ENCODE results near the gene RASSF1. TPM values are rescaled to one million over a fixed set of nuclear protein-coding genes. Genes with fewer than 3 reads are reported as not detected.

The RASSF1 gene
- total and polyA plus RNA-seq, 2 of the 13 experiments (the other 11 are each of a cell fraction or from before 2014, with no cell fraction given), result 10.2 to 27.5 TPM

GRCh38 chr3:50350527-50351322 lies 10.1 kb upstream of the RASSF1 start, which contains the start of the genes CYB561D2 and NPRL2 (continued):
- peak; percentile 87 for TF ChIP-seq YEATS2 (CRISPR knock-in tag; IDR thresholded peaks at IDR 0.05; ENCODE audit: borderline replicate concordance)
- 0 out of 2 replicates have a peak, but pooled peaks have one; percentile 24 for TF ChIP-seq ZBTB42 (CRISPR knock-in tag; IDR thresholded peaks at IDR 0.05)
- TF ChIP-seq ZNF597 (CRISPR knock-in tag; IDR thresholded peaks at IDR 0.05), result no peak
- TF ChIP-seq FLYWCH1 (CRISPR knock-in tag; IDR thresholded peaks at IDR 0.05), result peak; percentile 90; the same call in 1 of the 2 replicates
- no peak for TF ChIP-seq ZNF180 (CRISPR knock-in tag; IDR thresholded peaks at IDR 0.05; ENCODE audit: borderline replicate concordance, low read depth)
- TF ChIP-seq ZFP82 (CRISPR knock-in tag; IDR thresholded peaks at IDR 0.05; ENCODE audit: borderline replicate concordance), result peak; percentile 74; the same call in 1 of the 2 replicates
- no peak for TF ChIP-seq ZNF282 (IDR thresholded peaks at IDR 0.05; ENCODE audit: partially characterized antibody)
- TF ChIP-seq ZKSCAN8 (CRISPR knock-in tag; IDR thresholded peaks at IDR 0.05; ENCODE audit: borderline replicate concordance), result peak; percentile 34; the same call in 1 of the 2 replicates
- peak; percentile 57; the same call in 1 of the 2 replicates for TF ChIP-seq CHD2 (IDR thresholded peaks at IDR 0.05; ENCODE audit: low read depth, low read length)
- TF ChIP-seq, protein P1, sequence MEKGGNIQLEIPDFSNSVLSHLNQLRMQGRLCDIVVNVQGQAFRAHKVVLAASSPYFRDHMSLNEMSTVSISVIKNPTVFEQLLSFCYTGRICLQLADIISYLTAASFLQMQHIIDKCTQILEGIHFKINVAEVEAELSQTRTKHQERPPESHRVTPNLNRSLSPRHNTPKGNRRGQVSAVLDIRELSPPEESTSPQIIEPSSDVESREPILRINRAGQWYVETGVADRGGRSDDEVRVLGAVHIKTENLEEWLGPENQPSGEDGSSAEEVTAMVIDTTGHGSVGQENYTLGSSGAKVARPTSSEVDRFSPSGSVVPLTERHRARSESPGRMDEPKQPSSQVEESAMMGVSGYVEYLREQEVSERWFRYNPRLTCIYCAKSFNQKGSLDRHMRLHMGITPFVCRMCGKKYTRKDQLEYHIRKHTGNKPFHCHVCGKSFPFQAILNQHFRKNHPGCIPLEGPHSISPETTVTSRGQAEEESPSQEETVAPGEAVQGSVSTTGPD (CRISPR knock-in tag; IDR thresholded peaks at IDR 0.05), result no peak
- TF ChIP-seq, protein P2, sequence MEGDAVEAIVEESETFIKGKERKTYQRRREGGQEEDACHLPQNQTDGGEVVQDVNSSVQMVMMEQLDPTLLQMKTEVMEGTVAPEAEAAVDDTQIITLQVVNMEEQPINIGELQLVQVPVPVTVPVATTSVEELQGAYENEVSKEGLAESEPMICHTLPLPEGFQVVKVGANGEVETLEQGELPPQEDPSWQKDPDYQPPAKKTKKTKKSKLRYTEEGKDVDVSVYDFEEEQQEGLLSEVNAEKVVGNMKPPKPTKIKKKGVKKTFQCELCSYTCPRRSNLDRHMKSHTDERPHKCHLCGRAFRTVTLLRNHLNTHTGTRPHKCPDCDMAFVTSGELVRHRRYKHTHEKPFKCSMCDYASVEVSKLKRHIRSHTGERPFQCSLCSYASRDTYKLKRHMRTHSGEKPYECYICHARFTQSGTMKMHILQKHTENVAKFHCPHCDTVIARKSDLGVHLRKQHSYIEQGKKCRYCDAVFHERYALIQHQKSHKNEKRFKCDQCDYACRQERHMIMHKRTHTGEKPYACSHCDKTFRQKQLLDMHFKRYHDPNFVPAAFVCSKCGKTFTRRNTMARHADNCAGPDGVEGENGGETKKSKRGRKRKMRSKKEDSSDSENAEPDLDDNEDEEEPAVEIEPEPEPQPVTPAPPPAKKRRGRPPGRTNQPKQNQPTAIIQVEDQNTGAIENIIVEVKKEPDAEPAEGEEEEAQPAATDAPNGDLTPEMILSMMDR (CRISPR knock-in tag; IDR thresholded peaks at IDR 0.05), result peak; percentile 4
- TF ChIP-seq STAT5B (CRISPR knock-in tag; IDR thresholded peaks at IDR 0.05), result 0 out of 2 replicates have a peak, but pooled peaks have one; percentile 13
- TF ChIP-seq, protein P3, sequence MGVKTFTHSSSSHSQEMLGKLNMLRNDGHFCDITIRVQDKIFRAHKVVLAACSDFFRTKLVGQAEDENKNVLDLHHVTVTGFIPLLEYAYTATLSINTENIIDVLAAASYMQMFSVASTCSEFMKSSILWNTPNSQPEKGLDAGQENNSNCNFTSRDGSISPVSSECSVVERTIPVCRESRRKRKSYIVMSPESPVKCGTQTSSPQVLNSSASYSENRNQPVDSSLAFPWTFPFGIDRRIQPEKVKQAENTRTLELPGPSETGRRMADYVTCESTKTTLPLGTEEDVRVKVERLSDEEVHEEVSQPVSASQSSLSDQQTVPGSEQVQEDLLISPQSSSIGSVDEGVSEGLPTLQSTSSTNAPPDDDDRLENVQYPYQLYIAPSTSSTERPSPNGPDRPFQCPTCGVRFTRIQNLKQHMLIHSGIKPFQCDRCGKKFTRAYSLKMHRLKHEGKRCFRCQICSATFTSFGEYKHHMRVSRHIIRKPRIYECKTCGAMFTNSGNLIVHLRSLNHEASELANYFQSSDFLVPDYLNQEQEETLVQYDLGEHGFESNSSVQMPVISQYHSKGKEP (CRISPR knock-in tag; IDR thresholded peaks at IDR 0.05), result no peak
- TF ChIP-seq ZNF713 (CRISPR knock-in tag; IDR thresholded peaks at IDR 0.05), result no peak
- TF ChIP-seq, protein P4, sequence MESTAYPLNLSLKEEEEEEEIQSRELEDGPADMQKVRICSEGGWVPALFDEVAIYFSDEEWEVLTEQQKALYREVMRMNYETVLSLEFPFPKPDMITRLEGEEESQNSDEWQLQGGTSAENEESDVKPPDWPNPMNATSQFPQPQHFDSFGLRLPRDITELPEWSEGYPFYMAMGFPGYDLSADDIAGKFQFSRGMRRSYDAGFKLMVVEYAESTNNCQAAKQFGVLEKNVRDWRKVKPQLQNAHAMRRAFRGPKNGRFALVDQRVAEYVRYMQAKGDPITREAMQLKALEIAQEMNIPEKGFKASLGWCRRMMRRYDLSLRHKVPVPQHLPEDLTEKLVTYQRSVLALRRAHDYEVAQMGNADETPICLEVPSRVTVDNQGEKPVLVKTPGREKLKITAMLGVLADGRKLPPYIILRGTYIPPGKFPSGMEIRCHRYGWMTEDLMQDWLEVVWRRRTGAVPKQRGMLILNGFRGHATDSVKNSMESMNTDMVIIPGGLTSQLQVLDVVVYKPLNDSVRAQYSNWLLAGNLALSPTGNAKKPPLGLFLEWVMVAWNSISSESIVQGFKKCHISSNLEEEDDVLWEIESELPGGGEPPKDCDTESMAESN (CRISPR knock-in tag; conservative IDR thresholded peaks at IDR 0.05), result peak; percentile 98
- TF ChIP-seq, protein P5, sequence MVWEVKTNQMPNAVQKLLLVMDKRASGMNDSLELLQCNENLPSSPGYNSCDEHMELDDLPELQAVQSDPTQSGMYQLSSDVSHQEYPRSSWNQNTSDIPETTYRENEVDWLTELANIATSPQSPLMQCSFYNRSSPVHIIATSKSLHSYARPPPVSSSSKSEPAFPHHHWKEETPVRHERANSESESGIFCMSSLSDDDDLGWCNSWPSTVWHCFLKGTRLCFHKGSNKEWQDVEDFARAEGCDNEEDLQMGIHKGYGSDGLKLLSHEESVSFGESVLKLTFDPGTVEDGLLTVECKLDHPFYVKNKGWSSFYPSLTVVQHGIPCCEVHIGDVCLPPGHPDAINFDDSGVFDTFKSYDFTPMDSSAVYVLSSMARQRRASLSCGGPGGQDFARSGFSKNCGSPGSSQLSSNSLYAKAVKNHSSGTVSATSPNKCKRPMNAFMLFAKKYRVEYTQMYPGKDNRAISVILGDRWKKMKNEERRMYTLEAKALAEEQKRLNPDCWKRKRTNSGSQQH (CRISPR knock-in tag; IDR thresholded peaks at IDR 0.05; ENCODE audit: low read depth), result no peak; the same call in none of the 2 replicates
- no peak for TF ChIP-seq AKAP8 (CRISPR knock-in tag; IDR thresholded peaks at IDR 0.05)
- TF ChIP-seq E2F5 (CRISPR knock-in tag; conservative IDR thresholded peaks at IDR 0.05), result no peak
